Measurements from ENCODE around the gene NLRP3.
A peak's percentile ranks its signal among the peaks of the same experiment; 100 is the strongest.
"Not testable (repeated sequence)": the region's sequence is repeated elsewhere in the genome, so short reads cannot be mapped to it uniquely, and the experiment has no call there.

The NLRP3 gene

DNA sequence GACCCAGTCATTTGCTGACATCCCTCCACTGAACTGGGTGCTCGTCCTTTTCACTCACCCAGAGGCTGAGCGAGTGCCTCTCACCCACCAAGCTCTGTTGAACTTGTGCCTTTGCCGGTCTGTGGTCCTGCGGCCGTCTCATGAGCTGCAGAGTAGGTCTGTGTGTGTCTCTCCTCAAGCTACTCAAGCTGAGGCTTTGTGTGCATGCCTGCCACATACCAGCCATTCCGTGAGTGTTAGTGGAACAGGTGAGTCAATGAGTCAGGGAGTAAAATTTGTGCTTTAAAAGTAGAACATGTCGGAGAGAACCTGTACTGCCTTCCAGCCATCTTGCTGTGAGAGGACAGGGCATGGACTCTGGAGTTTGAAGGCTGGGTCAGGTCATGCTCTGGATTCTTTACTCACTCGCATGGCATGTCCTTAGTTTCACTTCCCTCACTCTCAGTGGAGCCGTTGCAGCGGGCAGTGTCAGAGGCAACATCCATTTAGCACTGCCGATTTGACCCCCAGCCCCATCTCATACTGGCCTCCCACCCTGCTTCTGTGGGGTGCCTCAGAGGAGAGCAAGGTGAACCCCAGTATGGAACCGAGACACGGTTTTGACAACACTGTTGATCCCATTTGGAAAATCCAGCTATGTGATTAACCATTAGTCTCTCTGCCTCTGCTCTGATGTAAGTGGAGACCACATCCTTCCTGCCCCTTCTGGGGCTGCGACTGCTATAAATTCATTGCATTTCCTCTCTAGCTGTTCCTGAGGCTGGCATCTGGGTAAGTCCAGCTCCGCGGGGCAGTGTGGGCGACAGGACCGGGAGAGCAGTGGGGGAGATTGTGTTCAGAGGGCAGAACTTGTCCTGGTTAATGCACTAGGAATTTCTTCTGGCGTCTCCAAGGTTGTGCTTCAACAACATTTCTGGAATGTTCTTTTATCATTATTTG, at the start of gene NLRP3:
Gene NLRP3 (plus strand): TSS at position 751 of the 939 bp plus-strand sequence. CDS start 2,628 bp downstream, outside the sequence.
- no peak for DNase-seq (ENCODE audit: low read depth in 2 of 2)

- DNase-seq (ENCODE audit: low read depth in 2 of 2) = not testable (repeated sequence)
Measured at GRCh38 chr1:247366345-247366744, 49.6 kb upstream of the NLRP3 start.

DNA sequence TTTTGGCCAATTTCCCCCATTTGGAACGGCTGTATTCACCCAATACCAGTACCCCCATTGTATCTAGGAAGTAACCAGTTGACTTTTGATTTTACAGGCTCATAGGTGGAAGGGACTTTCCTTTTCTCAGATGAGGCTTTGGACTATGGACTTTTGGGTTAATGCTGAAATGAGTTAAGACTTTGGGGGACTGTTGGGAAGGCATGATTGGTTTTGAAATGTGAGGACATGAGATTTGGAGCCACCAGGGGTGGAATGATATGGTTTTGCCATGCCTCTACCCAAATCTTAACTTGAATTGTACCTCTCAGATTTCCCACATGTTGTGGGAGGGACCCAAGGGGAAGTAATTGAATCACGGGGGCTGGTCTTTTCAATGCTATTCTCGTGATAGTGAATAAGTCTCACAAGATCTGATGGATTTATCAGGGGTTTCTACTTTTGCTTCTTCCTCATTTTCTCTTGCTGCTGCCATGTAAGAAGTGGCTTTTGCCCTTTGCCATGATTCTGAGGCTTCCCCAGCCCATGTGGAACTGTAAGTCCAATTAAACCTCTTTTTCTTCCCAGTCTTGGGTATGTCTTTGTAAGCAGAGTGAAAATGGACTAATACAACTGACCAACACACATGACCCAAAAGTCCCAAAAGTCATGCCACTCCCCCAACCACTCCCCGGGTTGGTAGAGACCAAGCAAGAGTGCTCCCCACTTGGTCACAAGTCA, 48.9 kb upstream of the NLRP3 start:
- DNase-seq (ENCODE audit: low read depth in 2 of 2) = no peak

- no peak for DNase-seq (ENCODE audit: low read depth in 2 of 2)
Measured at GRCh38 chr1:247367786-247368422, 48.1 kb upstream of the NLRP3 start.

GRCh38 chr1:247368490-247369145, 47.4 kb upstream of the NLRP3 start:
- no peak for DNase-seq (ENCODE audit: low read depth in 2 of 2)

GRCh38 chr1:247370786-247371732, 44.9 kb upstream of the NLRP3 start:
- DNase-seq (ENCODE audit: low read depth in 2 of 2) = no peak

- no peak for DNase-seq (ENCODE audit: low read depth in 2 of 2)
Measured at GRCh38 chr1:247371801-247372259, 44.1 kb upstream of the NLRP3 start.

DNA sequence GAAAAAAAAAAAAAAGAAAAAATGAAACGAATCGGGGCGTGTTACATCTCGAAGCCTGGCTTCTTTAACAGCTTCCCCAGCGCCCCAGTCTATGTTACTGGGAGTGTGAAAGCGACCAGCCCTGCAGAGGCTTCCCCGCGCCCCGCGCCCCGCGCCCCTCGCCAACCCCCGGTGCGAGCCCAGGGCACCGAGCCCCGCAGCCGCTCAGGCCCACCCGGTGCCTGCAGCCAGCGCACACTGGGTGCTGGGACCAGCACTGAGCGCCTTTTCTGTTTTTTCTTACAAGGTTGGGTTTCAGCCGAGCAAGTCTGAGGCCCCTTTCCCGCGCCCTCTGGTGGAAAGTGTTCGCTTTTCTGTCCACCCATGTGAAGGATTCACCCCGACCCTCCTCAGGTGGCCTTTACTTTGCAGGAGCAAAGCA, 42.2 kb upstream of the NLRP3 start:
- DNase-seq (ENCODE audit: low read depth in 2 of 2) = no peak

DNA sequence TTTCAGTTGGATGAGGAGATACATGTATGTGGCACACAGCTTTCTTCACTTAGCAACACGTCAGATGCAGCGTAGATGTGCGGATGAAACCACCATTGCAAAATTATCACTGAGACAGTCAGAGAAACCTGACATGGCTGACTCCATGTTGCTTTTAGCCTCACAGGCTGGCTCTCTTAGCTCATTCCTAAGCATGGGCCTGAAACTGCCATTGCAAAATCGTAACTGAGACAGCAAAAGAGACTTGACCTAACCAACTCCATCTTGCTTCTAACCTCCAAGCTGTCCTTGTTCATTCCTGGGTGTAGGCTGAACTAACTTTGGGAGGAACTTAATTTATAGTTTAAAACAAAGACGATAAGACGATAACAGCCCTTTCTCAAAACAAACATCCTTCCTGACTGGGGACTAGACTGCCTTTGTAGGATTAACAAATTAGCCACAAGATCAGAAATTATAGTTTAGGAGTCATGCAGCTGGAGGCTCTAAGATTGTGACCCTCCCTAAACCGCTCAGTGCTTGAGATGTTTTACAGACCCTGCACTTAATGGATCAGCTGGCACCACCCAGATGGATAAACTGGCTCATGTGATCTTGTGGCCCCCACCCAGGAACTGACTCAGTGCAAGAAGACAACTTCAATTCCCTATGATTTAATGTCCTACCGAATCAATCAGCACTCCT, 41.2 kb upstream of the NLRP3 start:
- not testable (repeated sequence) for DNase-seq (ENCODE audit: low read depth in 2 of 2)

DNA sequence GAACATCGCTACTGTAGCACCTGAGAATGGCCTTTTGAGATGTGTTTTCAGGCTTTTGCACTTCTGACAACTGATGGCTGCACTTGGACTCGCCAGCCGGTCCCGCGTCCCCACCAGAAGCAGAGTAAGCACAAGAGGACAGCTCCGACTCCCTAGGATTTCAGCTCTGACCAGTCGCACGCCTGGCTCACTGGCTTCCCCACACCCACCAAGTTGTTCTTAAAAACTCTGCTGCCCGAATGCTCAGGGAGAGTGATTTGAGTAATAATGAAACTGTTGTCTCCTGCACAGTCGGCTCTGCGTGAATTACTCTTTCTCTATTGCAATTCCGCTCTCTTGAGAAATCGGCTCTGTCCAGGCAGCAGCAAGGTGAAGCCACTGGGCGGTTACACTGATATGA, 40.2 kb upstream of the NLRP3 start:
- no peak for DNase-seq (ENCODE audit: low read depth in 2 of 2)

GRCh38 chr1:247376659-247377058, 39.3 kb upstream of the NLRP3 start:
- no peak for DNase-seq (ENCODE audit: low read depth in 2 of 2)

DNA sequence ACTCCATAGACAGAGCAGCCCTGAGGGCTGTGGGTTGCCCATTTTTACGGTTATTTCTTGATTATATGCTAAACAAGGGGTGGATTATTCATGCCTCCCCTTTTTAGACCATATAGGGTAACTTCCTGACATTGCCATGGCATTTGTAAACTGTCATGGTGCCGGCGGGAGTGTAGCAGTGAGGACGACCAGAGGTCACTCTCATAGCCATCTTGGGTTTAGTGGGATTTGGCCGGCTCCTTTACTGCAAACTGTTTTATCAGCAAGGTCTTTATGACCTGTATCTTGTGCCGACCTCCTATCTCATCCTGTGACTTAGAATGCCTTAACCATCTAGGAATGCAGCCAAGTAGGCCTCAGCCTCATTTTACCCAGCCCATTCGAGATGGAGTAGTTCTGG, 38.3 kb upstream of the NLRP3 start:
- not testable (repeated sequence) for DNase-seq (ENCODE audit: low read depth in 2 of 2)

DNA sequence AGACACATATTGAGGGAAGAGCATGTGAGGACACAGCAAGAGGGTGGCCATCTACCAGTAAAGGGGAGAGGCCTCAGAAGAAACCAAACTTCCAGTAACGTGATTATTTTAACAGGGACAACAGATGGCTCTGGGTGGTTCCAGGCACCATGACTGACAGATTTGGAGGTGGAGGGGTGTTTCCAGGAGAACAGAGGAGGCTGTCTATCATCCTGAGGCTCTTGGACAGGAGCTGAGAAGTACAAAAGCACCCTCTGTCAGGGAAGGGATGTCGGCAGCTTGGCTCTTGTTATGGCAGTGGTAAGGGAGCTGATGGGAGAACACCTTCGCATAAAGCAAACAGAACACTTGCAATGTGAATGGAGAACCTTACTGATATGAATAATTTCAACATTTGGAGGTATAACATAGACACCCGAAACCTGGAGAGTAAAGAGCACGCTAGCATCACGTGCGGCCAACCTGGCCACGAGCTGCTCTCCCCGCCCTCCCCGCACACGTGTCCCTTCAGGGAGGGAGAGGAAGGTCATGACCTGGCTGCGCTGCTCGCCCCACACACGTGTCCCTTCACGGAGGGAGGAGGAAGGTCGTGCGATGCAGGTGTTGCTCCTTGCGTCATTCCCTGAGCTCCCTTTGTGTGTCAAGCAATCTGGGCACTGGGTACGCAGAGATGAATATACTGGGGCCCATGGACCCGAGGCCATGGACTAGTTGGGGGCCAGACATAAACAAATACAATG, 37.5 kb upstream of the NLRP3 start:
- no peak for DNase-seq (ENCODE audit: low read depth in 2 of 2)

- DNase-seq (ENCODE audit: low read depth in 2 of 2) = no peak
Measured at GRCh38 chr1:247385283-247385682, 30.7 kb upstream of the NLRP3 start.

GRCh38 chr1:247386217-247386616, 29.8 kb upstream of the NLRP3 start:
- DNase-seq (ENCODE audit: low read depth in 2 of 2) = no peak

DNA sequence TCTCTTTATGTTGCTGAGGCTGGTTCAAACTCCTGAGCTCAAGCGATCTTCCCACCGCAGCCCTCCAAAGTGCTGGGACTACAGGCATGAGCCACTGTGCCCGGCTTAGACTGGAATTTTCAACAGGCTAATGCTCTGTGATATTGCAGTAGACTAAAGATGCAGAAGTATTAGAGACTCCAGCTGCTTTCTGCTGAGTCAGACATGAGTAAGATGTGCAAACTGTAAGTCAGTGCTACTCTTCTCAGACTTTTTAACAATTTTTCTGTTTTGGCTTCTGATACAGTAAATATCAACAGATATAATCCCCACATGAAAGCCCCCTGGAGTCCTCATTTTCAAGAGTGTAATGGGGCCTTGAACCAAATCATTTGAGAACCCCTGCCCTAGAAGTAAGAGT, 29.3 kb upstream of the NLRP3 start:
- no peak for DNase-seq (ENCODE audit: low read depth in 2 of 2)

- no peak for DNase-seq (ENCODE audit: low read depth in 2 of 2)
Measured at GRCh38 chr1:247387096-247387495, 28.9 kb upstream of the NLRP3 start.

DNA sequence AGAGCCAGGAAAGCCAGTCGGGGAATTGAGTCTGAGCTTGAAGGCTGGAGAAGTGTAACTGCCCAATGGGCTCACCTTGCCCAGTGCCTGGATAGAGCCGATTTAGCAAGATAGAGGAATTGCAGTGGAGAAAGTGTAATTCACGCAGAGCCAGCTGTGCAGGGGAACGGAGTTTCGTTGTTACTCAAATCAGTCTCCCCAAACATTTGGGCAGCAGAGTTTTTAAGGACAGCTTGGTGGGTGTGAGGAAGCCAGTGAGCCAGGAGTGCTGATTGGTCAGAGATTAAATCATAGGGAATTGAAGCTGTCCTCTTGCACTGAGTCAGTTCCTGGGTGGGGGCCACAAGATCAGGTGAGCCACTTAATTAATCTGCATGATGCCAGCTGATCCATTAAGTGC, 28.4 kb upstream of the NLRP3 start:
- no peak for DNase-seq (ENCODE audit: low read depth in 2 of 2)

GRCh38 chr1:247390116-247390791, 25.7 kb upstream of the NLRP3 start:
- DNase-seq (ENCODE audit: low read depth in 2 of 2) = peak in 1 of 2 experiments; percentile 21
